Stimulated activated CD8-positive, alpha-beta memory T cell treated with anti-CD3 and anti-CD28 coated beads, Interleukin-4, amount 100 ng/mL, for 4 hours (primary cell): ENCODE measurements around the gene OR51E2.
A peak's percentile ranks its signal among the peaks of the same experiment; 100 is the strongest.

Source experiments
- DNase-seq, 2 donors: peaks; one replicate each; pipeline ENCODE4 v3.0.0-alpha.2; 2020; ENCODE audit warnings: low read depth in 2 of 2, low spot score in 1 of 2

Gene OR51E2

DNA sequence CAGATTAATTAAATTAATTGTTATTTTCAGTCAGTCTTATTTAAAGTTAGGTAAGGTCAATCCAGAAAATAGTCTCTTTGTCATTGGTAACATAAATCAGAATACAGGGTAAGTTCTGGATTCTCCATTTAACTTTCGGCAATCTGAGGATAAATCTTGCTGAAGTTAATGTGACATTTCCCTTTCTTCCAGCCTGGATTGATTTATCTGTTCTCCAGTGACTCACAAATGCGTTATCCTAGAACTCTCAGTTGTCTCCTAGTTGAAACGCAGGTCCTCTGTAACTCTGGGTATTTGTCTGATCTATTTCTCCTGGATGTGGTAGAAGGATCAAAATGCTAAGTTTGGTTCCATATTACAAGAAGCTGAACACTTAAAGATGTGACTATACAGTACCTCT is 32.9 kb downstream of the OR51E2 start:
- no peak for DNase-seq

DNA sequence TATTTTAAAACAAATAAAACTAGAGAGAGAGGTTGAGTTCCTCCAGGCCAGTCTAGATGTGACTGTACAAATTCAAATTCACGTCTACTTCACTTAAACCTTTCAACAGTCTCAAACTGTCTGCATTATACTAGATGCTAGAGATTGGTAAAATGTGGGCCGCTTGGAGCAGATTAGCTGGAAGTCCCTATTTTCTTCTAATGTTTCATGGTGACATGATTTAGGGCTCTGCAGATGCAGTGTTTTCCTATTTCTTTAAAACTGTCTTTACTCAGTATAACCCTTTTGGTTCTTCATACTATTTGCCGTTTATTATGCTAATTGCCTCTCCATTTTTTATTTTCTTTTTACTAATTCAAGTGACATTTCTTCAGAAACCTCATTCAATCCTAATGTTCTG is 33.5 kb downstream of the OR51E2 start:
- DNase-seq: no peak

DNA sequence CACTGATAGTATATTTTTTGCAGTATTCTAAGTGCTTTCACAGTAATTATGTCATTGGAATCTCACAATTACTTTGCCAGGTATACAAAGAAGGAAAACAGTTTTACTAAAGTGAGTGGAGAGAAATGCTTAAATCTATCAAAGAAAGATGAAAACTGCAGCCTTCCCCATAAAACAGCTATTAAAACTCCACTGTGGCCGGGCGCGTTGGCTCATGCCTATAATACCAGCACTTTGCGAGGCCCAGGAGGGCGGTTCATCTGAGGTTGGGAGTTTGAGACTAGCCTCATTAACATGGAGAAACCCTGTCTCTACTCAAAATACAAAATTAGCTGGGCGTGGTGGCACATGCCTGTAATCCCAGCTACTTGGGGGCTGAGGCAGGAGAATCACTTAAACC is 34.8 kb downstream of the OR51E2 start:
- DNase-seq: no peak

DNA sequence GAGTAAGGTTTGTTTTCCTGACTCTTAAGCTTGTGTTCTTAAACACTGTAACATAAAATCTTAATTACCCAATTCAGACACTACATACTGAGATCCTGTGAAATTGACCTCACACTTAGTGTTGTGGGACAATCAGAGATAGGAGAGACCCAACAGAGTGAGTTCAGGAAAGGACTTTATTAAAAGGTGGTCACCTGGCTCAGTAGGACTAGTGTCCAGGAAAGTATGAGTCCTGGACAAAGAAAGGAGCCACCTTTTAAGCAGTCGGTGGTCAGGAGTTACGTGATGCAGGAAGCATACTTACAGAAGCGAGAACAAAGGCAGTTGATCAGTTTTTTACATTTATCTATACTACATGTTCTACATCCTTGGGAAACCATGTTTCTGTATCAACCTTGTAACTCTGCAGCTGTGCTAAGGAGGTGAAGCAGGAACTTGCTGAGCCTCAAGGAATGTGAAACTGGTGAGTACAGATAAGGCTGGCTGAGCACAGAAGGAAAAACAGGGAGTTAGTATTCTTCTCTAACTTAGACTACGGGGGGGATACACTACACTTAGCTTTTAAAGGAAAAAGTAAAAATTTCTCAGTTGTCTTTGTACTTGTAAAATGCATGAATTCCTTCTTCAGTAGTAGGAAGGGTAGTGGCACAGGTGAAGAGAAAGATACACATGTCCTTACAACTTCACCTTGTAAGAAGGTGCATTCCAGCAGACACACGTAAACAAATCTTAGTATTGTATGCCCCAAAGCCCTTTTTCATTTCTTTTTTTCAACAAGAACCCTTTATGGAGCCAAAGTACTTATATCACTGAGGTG is 38.8 kb downstream of the OR51E2 start:
- no peak for DNase-seq

DNA sequence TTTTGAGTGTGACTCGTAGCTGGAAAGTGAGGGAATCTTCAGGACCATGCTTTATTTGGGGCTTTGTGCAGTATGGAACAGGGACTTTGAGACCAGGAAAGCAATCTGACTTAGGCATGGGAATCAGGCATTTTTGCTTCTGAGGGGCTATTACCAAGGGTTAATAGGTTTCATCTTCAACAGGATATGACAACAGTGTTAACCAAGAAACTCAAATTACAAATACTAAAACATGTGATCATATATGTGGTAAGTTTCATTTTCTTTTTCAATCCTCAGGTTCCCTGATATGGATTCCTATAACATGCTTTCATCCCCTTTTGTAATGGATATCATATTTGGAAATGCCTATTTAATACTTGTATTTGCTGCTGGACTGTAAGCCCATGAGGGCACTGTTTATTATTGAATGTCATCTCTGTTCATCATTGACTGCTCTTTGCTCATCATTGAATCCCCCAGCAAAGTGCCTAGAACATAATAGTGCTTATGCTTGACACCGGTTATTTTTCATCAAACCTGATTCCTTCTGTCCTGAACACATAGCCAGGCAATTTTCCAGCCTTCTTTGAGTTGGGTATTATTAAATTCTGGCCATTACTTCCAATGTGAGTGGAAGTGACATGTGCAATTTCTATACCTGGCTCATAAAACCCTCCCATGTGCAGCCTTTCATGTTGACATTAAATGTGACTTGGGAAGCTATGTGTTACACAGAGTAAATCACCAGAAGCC is 42.9 kb downstream of the OR51E2 start:
- no peak for DNase-seq

DNA sequence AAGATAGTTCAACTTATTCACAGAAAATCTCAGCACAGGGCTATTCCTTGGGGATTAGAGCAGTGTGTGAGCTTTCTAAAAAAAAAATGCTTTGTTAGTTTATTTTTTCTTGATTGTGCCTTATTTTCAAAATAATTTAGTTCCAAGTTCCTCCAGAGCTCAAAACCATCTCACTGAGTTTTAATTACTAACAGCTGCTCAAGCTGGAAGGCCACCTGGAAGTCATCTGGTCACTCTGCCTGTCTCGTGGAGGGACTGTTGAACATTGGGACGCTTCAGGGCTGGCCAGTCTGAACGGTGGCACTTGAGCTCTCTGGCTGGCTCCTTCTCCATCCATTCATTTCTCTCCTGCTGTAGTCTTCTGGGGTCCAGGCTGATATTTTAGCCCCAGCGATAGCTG is 49.9 kb downstream of the OR51E2 start:
- no peak for DNase-seq

DNA sequence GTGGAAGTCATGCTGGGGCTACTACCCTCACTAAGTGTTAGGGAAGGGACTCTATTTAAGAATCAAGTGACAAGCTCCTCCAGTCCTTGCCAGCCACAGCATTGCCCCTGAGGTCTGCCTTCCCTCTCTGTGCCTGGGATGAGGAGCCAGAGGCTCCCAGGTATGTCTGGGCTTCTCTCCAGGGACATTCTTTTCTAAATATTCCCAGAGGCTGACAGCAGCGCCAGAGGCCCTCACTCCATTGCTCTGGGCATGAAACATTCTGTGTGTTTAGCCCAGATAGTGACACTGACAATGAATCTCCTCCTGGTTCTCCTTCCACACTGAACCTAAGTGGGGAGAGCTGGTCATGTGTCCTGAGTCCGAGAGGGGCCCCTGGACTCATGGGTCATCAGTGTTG is 51.7 kb downstream of the OR51E2 start:
- no peak for DNase-seq

DNA sequence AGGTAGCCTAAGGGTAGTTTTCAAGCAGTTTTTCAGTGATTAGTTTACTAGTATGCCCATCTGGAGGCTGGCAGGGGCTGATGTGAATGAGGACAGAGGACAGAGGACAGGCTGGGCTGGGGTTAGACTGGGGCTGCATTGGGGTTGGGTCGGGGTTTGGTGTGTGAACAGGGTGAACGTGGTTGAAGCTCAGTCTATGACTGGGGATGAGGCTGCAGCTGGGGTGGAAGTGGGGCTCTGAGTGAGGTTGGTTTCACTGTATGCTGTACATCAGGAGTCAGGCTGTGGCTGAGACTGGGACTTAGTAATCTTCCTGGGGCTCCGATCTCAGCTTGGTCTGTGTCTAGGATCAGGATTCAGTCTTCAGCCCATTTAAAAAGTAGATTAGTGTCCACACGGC is 53.4 kb downstream of the OR51E2 start:
- DNase-seq: no peak

DNA sequence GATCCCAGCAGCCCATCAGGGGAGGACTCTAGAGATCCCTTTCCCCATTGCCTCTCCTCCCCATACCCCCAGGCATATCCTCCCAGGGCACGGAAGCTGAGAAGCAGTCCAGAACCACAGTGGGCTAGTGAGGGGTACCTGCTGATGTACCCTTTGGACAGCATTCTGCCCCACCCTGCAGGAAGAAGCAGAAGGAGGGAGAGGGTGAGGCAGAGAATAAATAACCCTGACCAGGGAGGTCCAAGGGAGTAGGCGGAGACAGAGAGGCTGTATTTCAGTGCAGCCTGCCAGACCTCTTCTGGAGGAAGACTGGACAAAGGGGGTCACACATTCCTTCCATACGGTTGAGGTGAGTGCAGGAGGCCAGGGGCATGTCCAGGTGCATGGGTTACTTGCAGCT is 54.0 kb downstream of the OR51E2 start, which contains the start of gene OR51E1:
Gene OR51E1 (plus strand): TSS at position 301 of the 400 bp plus-strand sequence. CDS start 8,545 bp downstream, outside the sequence.
- no peak for DNase-seq

DNA sequence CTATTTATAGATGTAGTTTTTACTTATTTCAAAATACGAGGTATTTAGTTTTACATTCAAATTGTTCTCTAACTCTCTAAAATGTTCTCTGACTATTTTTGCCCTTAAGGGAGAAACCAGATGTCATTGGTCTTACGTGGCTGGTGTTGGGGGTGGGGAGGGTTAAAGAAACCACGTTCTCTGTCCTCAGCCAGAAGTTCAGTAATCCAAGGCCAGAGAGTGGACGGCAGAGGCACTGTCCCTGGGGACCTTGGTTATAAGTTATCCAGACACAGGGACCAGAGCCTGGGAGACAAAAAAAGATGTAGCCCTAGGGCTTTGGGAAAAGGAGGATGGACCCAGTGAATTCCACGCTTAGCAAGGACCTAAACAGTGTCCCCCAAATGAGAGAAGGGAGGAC is 54.6 kb downstream of the OR51E2 start:
- no peak for DNase-seq

DNA sequence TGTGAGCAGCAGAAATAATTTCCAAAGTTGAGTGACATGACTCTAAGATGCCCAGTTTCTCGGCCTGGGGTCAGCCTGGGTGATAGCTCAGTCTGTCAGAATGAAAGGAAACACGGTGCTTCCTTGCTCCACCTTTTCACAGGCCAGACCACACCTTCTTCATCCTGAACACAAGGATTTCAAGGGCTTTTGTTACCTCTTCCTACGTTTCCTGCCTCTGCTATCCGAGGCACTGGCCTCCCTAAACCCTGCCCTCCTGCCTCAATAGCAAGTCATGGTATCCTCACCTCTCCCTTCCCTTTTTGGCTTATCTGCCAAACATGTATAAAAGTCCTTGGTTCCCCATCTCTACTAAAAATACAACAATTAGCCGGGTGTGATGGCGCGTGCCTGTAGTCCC is 55.6 kb downstream of the OR51E2 start:
- DNase-seq: no peak

DNA sequence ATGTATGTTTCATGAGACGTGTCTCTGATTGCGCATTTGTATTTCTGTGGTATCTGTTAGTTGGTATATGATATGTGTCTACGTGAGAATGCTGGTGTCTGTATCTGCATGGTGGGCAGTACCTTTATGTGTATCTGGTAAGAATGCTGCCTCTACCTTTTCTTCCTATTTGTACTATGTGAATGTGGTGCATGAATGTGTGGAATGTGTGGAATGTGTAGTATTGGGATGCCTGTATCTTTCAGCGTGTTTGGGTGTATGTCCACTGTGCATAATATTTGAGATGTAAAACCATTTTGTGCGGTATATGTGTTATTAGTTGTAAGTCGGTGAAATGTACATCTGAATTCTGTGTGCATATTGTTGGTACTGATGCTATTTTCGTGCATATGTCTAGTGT is 56.2 kb downstream of the OR51E2 start:
- no peak for DNase-seq

DNA sequence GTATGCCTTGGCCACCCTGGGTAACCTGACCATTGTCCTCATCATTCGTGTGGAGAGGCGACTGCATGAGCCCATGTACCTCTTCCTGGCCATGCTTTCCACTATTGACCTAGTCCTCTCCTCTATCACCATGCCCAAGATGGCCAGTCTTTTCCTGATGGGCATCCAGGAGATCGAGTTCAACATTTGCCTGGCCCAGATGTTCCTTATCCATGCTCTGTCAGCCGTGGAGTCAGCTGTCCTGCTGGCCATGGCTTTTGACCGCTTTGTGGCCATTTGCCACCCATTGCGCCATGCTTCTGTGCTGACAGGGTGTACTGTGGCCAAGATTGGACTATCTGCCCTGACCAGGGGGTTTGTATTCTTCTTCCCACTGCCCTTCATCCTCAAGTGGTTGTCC is 57.7 kb downstream of the OR51E2 start:
- no peak for DNase-seq

DNA sequence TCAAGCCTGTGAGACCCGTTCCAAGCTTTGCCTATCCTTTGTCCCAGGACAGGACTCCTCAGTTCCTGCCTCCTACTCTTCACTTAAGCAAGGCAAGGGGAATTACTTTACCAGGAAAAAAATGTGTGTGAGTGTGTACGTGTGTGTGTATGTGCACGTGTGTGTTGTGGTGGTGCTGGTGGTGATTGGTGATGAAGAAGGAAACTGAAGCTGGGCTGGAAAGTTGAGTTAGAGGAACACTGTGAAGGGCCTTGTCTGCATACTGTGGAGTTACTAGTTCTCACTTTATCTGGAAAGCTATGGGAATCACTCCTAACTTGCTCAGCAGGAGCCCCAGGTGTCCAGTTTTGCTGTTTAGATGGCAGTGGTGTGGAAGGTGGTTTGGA is 60.0 kb downstream of the OR51E2 start:
- DNase-seq: no peak

DNA sequence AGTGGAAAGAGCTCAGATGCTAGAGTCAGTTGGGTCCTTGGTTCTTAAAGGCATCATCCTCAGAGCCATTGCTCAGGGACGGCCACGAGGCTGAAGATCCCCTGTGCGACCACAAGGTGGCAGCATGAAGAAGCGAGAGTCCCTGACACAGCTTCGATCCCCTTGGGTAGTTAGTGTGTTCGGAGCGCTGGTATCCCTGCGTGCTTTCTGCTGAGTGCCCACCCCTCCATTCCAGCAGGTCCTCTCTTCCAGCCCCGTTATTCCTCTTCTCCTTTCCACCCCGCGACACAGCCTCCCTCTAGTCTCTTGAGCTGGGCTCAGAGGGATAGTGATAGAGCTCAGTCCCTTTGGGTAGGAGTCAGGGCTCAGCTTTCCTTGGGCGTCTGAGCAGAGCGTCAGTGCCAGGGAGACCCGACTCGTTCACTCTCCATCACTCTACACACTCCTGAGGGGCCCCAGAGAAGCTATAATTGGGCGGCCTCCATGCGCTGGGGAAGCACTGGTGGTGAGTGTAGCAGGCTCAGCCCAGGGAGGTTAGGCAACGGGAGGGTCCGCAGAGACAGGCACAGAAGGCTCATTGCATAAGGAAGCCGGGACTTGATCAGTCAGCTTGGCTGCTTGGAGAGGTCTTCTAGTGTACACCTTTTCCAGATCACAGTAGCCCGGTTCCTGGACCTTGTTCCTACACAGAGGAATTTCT is 60.5 kb downstream of the OR51E2 start, which contains the start of gene OR51D1:
Gene OR51D1 (plus strand): TSS at position 516 of the 700 bp plus-strand sequence. CDS start 2,314 bp downstream, outside the sequence.
- DNase-seq: peak; percentile 25 to 30

DNA sequence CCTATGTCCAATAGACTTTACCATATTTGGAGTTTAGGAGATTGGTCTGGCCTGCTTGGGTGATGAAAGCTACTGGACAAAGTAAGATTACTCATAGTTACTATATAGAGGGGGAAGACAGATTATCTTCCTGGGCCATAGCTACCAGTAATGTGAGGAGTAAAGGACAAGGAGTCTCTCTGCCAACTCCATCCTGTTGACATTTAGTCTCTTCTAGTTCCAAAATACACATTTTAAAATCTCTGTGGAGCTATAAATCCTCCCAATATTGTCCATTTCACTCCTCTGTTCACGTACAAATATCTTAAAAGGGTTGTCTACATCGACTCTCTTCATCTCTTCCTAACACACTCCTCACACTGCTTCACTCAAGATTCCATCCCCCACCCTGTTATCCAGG is 61.5 kb downstream of the OR51E2 start:
- no peak for DNase-seq
